ENCODE results near the gene TRIM38.

The TRIM38 gene

DNA sequence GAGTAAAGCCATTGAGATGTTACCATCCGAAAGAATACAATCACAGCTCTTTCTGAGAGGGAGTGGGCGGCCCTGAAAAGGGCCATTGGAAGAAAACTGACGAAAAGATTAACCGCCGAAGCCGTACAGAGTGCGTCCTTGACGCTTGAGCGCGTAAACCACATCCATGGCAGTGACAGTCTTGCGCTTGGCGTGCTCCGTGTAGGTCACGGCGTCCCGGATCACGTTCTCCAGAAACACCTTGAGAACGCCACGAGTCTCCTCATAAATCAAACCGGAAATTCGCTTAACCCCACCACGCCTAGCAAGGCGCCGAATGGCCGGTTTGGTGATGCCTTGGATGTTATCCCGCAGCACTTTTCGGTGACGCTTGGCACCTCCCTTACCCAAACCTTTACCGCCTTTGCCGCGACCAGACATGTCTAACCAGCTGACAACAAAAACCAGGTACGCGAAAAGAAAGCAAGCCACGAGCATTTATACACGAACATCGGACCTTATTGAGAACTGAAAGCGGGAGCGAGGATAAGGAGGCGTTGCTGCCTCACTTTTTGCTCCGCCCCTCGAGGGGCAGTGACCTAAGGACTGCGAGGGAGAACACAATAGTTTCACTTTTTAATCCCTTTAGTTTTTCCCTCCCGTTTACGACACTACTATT is 64.4 kb downstream of the TRIM38 start:
- peak overlapping the region; percentile 98 for H3K27ac ChIP-seq
- no peak for TF ChIP-seq ZFX (IDR thresholded peaks at IDR 0.05)
- no peak for TF ChIP-seq CTCF (conservative IDR thresholded peaks at IDR 0.05)

- TF ChIP-seq CTCF (conservative IDR thresholded peaks at IDR 0.05) (no peak), ZFX (IDR thresholded peaks at IDR 0.05) (no peak)
- peak overlapping the region; percentile 98 for H3K27ac ChIP-seq
Observed at GRCh38 chr6:26027491-26028211, 65.0 kb downstream of the TRIM38 start.

DNA sequence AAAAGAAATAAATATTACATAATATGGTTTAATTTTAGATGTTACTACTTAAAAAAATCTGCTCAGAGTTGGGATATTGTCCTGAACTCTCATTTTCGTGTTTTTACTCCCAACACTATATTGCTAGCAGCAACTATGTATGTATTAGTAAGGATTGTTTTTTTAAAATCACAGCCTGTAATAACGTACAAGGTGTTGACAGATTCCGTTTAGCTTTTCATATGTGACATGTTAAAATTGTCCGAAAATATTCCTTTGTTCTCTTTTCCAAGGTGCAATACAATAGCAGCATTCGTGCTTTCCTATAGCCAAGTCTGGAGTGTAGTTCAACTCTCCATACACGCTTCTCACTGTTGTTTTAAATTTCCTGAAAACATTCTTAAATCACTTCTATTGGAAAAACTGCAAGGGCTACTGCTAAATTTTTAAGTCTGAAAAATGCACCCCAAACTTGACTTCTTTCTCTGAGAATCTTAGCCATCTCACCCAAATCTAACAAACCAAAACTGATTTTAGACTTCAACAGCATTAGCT is 65.7 kb downstream of the TRIM38 start:
- TF ChIP-seq ZFX (IDR thresholded peaks at IDR 0.05) (no peak), CTCF (conservative IDR thresholded peaks at IDR 0.05) (no peak)
- peak overlapping the region; percentile 98 for H3K27ac ChIP-seq

- H3K27ac ChIP-seq: peak overlapping the region; percentile 75
- no peak for TF ChIP-seq CTCF (conservative IDR thresholded peaks at IDR 0.05)
- no peak for TF ChIP-seq ZFX (IDR thresholded peaks at IDR 0.05)
Observed at GRCh38 chr6:26028746-26029569, 66.4 kb downstream of the TRIM38 start.

- TF ChIP-seq ZFX (IDR thresholded peaks at IDR 0.05) (no peak), CTCF (conservative IDR thresholded peaks at IDR 0.05) (no peak)
- no peak overlapping the region for H3K27ac ChIP-seq
Observed at GRCh38 chr6:26029570-26029856, 66.9 kb downstream of the TRIM38 start.

DNA sequence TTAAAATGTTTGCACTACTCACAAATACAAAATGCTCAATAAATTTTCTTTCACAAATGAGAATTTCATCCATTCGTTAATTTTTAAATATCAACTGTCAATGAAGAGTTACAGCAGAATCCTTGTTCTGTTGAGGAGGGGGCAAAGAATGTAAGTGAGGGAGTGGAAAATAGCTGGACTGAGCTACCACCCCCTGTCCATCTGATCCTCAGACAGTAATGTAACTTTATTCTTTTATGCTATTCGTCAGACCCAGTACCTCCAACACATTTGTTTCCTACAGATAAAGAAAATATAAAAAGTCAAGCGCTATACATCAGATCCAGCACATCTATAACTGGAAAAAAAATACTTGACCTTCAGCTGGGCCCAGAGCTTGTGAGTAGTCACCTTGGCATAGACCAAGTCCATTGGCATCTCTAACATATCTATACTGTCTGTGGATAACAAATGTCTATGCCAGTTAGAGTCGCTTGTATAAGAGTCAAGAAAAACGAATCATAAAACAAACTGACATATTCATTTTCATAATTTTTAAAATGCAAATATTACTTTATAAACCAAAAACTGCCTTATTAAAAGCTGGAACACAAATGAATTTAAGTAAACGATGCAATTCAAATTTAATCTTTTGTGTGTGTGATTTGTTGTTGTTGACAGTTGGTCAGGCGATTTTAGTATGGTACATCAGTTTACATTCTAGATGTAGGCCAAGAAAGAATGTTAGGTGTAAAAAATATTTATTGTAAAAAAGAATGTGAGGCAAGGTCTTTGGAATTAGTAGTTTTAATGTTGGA is 67.5 kb downstream of the TRIM38 start:
- no peak overlapping the region for H3K27ac ChIP-seq
- TF ChIP-seq ZFX (IDR thresholded peaks at IDR 0.05) (no peak), CTCF (conservative IDR thresholded peaks at IDR 0.05) (no peak)

All from C4-2B (cell line).